ENCODE measurements around the gene NRG3. TPM values are rescaled to one million over a fixed set of nuclear protein-coding genes. Genes with fewer than 3 reads are reported as not detected.

The NRG3 gene
- total RNA-seq, 6 experiments from 2014 or later, result not detected

GRCh38 chr10:82383350-82383749, 508.4 kb downstream of the NRG3 start:
- Mint-ChIP-seq H3K4me1 (ENCODE audit: low read depth) (no peaks in the 10 kb centered on the region), H3K36me3 (ENCODE audit: low read depth) (no peaks in the 10 kb centered on the region), H3K4me3 (no peak overlapping the region), H3K27ac (no peak overlapping the region), H3K27me3 (ENCODE audit: insufficient read depth) (no peaks in the 10 kb centered on the region), H3K9me3 (peaks cover 23% of the 10 kb centered on the region)
- TF ChIP-seq CTCF (IDR thresholded peaks at IDR 0.05), result no peak
- no peak for DNase-seq

DNA sequence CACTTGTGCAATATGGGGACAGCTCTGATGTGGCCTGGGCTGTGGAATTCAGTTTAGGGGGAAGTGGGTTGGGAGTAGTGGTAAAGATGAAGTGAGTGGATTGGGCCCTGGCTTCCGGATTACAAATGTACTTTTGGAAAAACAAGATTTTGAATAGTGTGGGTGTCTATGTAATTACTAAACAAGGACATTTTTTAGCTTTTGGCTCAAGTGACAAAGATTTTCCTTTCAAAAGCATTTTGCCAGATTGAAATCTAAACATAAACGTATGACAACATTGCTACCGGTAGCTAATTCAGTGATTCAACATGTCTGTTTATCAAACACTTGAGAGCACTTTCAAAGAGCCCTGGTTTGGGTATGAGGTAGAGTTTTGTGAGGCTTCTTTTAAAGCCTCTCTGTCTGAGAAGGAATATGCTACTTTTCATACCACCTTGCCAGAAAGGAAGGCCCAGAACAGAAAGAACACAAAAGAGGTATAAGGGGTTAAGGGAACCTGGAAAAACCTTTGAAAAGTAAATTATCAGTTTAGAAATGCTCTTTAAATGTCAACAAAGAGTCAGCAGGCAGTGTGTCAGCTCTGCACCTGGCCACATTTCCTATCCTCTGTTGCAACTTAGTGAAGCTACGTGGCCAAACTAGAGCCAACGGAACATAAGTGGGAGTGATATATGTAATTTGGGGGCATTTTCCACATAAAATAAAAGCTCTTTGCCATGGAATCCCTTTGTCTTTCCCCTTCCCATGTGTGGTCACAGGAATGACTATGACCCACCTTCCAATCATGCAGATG, 516.1 kb downstream of the NRG3 start:
- no peaks in the 10 kb centered on the region for H3K4me1 Mint-ChIP-seq (ENCODE audit: low read depth)
- DNase-seq, result no peak
- H3K4me3 Mint-ChIP-seq, result no peak overlapping the region
- H3K27ac Mint-ChIP-seq, result no peak overlapping the region
- no peaks in the 10 kb centered on the region for H3K27me3 Mint-ChIP-seq (ENCODE audit: insufficient read depth)
- peaks cover 36% of the 10 kb centered on the region for H3K9me3 Mint-ChIP-seq
- peaks cover 5% of the 10 kb centered on the region; the same call in 1 of the 2 replicates for H3K36me3 Mint-ChIP-seq (ENCODE audit: low read depth)
- TF ChIP-seq CTCF (IDR thresholded peaks at IDR 0.05), result no peak

GRCh38 chr10:82391971-82392370, 517.0 kb downstream of the NRG3 start:
- DNase-seq, result no peak
- Mint-ChIP-seq H3K4me3 (no peak overlapping the region), H3K4me1 (ENCODE audit: low read depth) (no peaks in the 10 kb centered on the region), H3K9me3 (peaks cover 43% of the 10 kb centered on the region), H3K27me3 (ENCODE audit: insufficient read depth) (no peaks in the 10 kb centered on the region), H3K36me3 (ENCODE audit: low read depth) (peaks cover 5% of the 10 kb centered on the region; the same call in 1 of the 2 replicates), H3K27ac (no peak overlapping the region)
- no peak for TF ChIP-seq CTCF (IDR thresholded peaks at IDR 0.05)

DNA sequence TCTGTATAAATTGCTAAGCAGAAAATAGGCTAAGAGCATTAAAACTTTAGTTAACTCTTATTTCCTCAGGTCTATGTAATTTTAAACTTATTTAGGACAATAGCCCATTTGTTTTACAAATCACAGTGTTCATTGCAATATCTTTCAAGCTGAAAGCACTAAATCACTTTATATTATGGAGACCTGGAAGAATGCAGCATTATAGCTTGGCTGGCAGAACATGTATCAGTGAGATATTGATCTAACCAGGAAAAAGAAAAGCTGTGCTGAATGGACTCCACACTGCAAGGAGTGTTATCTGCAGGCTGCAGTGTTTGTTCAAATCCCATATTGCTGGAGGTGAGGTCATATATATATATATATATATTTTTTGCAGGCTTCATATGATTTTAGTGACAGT, 517.5 kb downstream of the NRG3 start:
- TF ChIP-seq CTCF (IDR thresholded peaks at IDR 0.05), result no peak
- no peak overlapping the region for H3K4me3 Mint-ChIP-seq
- DNase-seq, result no peak
- peaks cover 5% of the 10 kb centered on the region; the same call in 1 of the 2 replicates for H3K36me3 Mint-ChIP-seq (ENCODE audit: low read depth)
- H3K27me3 Mint-ChIP-seq (ENCODE audit: insufficient read depth), result no peaks in the 10 kb centered on the region
- H3K27ac Mint-ChIP-seq, result no peak overlapping the region
- H3K4me1 Mint-ChIP-seq (ENCODE audit: low read depth), result no peaks in the 10 kb centered on the region
- peaks cover 44% of the 10 kb centered on the region for H3K9me3 Mint-ChIP-seq

GRCh38 chr10:82394122-82394521, 519.1 kb downstream of the NRG3 start:
- Mint-ChIP-seq H3K27me3 (ENCODE audit: insufficient read depth) (no peaks in the 10 kb centered on the region), H3K4me3 (no peak overlapping the region)

More at GRCh38 chr10:82394122-82394521, 519.1 kb downstream of the NRG3 start:
- no peaks in the 10 kb centered on the region for H3K4me1 Mint-ChIP-seq (ENCODE audit: low read depth)
- no peak overlapping the region for H3K27ac Mint-ChIP-seq
- TF ChIP-seq CTCF (IDR thresholded peaks at IDR 0.05), result no peak
- peaks cover 39% of the 10 kb centered on the region for H3K9me3 Mint-ChIP-seq
- no peak for DNase-seq
- H3K36me3 Mint-ChIP-seq (ENCODE audit: low read depth), result peaks cover 5% of the 10 kb centered on the region; the same call in 1 of the 2 replicates

Measured in HFFc6 (cell line).